ENCODE measurements around the gene PRDM13.
"Not testable (repeated sequence)": the region's sequence is repeated elsewhere in the genome, so short reads cannot be mapped to it uniquely, and the experiment has no call there.

The PRDM13 gene

GRCh38 chr6:99604166-99605073 is 2.2 kb upstream of the PRDM13 start:
- no peak for DNase-seq

DNA sequence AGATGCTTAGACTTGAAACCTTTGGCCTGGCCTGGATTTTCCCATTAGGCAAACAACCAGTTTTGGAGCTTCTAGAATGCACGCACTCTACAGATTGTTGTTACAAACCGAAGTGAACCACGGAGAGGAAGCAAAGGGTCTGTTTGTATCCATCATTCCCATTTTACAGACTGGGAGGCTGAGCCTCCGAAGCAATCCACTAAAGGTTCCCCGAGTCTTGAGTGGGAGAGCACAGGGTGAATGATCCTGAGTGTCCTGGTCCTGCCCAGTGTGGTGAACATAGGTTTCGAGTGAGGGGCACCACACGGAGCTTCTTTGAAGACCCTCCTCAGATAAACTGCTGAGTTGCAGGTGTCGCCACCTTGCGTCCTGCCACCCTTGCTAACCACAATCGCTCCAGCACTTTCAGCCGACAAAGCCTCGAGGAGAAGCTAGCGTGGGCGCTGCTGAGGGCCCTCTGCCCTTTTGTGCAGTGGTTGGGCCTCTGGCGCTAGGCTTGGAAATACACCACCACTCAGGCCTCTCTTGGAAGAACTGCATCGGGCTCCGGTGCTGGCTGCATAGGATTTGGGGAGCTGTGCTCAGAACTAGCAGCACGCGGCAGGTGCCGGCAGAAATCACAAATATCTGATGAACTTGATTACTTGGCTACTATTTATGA is 1.4 kb upstream of the PRDM13 start:
- DNase-seq, result no peak

DNA sequence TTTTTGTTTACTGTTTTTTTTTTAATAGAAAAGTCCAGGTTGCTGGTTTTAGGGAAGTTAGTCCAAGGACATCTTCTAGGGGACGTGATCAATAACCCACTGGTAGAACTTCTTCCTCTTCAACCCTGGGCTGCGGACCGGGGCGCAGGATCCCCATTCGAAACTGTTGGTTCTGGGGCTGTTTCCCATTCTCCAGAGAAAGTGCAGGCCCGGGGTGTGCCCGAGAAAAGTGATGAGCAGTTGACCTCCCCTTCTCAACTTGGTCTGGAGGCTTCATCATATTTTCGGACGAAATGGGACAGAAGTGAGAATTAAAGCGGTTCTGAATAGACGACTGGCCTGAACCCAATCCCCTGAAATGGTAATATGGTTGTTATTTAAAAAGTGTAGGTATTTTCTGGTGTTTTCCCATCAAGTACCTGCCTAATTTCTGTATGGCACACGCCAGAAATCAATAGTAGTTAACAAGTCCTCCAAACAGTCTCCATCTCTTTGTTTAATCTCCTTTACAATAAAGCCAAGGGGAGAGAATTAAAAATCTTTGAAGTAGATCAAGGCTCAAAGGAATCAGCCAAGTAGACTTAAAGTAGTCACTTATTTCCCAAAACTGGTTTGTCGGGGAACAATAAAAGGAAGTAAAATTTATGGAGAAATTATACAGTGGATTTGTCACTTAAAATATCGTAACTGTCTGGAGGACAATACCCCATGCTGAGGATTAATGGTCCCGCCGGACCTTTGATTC is 550 bp upstream of the PRDM13 start:
- no peak for DNase-seq

DNA sequence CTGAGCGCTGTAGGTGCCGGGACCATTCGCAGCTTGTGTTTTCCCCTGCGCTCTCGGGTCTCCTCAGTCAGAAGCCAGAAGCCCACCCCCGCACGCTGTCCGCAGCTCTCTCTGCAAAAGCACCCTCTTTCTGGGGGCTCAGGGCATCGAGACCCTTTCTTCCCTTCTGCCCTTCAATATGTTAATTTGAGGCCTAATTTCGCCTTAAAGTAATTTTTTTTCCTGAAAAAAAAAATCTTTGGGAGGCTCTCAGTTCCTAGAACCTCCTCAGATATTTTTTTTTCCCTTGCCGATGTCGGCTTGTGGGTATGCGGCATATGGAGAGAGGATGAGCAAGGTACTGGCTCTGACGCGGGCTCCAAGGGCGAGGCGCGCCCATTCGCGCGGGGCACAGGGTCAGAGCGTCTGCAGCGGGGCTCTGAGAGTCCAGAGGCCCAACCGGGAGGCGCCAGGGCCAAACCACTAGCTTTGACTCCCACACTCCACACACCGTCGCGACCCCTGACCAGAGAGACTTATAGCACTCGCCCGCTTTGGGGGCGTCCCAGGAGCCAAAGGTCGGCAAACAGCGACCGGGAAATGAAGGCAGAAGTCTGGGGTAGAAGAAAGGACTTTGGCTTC is 893 bp downstream of the PRDM13 start:
- DNase-seq, result no peak

DNA sequence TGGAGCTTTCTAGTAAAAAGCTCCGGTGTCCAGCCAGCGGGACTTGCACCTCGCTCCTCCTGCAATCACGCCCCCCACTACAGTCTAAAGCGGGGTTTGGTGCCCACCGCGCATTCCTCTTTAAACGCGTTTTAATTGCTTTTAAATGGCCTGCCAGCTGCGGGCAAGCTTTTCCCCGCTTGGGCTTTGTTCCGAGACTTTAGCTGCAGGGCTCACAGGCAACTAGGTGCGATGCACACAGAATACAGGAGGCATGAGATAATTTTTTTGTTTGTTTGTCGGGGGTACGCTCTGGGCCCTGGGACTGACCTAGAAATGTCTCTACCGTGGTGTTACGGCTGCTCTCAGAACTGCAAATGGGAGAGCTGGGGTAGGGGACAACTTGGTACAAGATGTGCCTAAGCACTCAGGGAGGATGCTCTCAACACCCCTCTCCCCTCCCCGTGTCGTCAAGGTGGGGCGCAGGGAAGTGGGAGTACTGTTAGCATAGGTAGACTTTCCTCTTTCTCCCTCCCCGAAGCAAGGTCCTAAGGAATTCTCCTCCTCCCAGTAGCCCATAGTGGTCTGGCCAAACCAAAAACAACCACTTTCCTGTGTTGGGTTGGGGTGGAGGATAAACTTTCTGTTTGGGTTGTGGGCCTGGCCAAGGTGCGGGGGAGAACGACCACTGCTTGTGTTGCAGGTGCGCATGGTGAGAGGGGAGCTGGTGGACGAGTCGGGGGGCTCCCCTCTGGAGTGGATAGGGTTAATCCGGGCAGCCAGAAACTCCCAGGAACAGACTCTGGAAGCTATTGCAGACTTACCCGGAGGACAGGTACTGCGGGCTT is 1.6 kb downstream of the PRDM13 start:
- no peak for DNase-seq

GRCh38 chr6:99608886-99609482 is 2.4 kb downstream of the PRDM13 start:
- DNase-seq, result no peak

GRCh38 chr6:99609905-99610489 is 3.4 kb downstream of the PRDM13 start:
- no peak for DNase-seq

DNA sequence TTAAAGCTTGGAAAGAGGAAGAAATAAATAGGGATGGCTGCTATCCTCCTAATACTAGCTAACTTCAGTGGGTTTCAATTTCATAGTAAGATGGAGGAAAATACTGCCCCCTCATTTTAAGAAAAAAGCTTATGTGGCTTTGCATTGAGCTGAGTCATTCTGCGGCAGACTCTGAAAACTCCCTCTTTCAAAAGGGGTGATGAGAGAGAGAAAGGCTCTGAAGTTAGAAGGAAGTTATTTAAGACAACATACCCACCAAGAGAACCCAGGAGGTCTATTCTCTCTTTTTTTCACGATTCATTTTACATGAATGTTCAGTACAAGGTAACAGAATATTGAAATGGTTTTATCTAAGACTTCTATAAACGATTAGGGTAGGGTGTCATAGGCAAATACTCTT is 4.5 kb downstream of the PRDM13 start:
- no peak for DNase-seq

GRCh38 chr6:99612551-99613408 is 6.1 kb downstream of the PRDM13 start:
- no peak for DNase-seq

DNA sequence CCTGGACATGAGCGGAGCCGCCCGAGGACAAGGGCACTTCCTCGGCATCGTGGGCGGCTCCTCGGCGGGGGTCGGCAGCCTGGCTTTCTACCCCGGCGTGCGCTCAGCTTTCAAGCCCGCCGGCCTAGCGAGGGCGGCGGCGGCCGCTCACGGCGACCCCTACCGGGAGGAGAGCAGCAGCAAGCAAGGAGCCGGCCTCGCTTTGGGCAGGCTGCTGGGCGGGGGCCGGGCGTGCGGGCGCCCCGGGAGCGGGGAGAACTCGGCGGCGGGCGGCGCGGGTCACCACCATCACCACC is 6.7 kb downstream of the PRDM13 start:
- DNase-seq, result peak; percentile 44

- peak; percentile 44 for DNase-seq
Measured at GRCh38 chr6:99613705-99614429, 7.2 kb downstream of the PRDM13 start.

DNA sequence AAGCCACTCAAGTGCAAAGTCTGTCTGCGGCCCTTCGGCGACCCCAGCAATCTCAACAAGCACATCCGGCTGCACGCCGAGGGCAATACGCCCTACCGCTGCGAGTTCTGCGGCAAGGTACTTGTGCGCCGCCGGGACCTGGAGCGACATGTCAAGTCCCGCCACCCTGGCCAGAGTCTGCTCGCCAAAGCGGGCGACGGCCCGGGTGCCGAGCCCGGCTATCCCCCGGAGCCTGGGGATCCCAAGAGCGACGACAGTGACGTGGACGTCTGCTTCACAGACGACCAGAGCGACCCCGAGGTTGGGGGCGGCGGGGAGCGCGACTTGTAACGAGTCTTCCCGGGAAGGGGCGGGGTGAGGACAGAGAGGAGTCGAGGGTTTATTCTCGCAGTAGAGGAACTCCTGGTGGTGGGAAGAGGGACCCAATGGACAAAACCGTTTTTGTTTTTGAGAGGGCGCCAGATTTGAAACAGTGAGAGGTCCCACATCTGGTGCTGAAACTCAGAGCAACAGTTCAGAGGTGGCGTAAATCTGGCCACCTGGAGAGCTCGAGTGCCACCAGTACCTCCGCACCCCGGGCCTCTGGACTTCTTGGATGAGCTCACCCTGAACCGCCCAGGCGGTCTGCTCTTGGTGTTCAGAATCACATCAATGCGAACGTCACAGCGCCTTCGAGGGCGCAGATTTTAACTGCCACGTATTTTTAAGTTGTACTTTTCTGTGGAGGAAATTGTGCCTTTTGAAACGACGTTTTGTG is 8.0 kb downstream of the PRDM13 start:
- peak; percentile 41 for DNase-seq

GRCh38 chr6:99617131-99617530 is 10.5 kb downstream of the PRDM13 start:
- DNase-seq, result no peak

DNA sequence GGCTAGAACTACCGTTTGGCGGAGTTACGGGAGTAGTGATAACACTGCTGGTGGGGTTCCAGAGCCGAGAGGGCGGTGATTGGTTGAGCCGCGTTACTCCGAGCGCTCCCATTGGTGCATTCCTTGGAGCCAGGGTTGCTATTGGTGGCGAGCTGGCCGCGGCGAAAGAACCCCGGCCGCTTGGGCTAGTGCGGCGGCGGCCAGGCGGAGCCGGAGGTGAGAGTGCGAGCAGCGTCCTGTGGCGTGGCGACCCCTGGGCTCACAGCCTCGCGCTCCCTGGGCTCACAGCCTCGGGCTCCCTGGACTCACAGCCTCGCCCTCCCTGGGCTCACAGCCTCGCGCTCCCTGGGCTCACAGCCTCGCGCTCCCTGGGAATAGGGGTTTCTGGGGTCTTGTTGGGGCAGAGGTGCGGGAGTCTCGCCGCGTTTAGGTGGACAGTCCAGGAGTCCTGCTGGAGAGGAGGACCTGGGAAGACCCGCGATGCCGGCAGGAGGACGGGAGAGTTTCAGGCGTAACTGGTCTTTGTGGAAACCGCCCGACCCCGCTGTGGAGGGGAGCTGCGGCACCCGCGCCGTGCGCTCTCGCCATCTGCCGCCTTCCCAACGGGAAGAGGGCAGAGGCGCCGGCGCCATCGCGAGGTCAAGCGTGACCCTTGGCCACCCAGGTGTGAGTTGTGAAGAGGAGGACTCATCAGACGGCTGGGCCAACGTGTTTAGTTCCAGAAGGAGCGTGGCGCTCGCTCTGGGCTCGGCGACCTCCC is 12.2 kb downstream of the PRDM13 start:
- no peak for DNase-seq

GRCh38 chr6:99619409-99619762 is 12.8 kb downstream of the PRDM13 start:
- DNase-seq, result no peak

DNA sequence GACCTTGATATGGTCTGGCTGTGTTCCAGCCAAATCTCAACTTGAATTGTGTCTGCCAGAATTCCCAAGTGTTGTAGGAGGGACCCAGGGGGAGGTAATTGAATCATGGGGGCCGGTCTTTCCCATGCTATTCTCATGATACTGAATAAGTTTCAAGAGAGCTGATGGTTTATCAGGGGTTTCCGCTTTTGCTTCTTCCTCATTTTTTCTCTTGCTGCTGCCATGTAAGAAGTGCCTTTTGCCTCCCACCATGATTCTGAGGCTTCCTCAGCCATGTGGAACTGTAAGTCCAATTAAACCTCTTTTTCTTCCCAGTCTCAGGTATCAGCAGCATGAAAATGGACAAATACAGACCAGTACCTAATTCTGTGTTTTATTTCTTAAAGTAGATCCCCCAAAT is 15.4 kb downstream of the PRDM13 start:
- not testable (repeated sequence) for DNase-seq

DNA sequence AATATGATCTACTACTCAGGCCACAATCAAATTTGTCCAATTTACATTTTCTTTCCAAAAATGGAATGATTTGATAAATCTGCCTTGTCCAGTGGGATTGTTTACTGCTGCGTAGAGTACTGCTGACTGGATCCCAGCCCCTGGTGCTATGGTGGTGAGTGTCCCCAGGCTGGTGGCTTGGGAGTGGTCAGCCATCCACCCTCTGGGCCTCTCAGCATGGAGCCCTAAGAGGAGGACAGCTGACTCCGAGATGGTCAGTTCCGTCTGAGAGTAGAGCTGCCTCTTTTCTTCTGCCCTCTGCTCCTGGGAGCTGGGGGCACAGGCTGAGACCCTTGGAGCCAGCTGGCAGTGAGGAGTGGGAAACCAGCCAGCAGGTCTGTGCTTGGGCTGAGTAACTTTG is 22.7 kb downstream of the PRDM13 start:
- DNase-seq, result no peak

GRCh38 chr6:99637629-99638028 is 31.0 kb downstream of the PRDM13 start:
- DNase-seq, result no peak
